Duodenal mucosa (tissue), 2 donors: ENCODE data around the gene ROR2.
A peak's percentile ranks its signal among the peaks of the same experiment; 100 is the strongest.

Experiments
- H3K27ac ChIP-seq: one replicate; pipeline ENCODE4 v1.7.0; 2013; ENCODE audit warnings: low read depth, low read length
- H3K27me3 ChIP-seq, 2 donors: one replicate each; pipeline ENCODE4 v1.7.0; 2013; ENCODE audit warnings: low read length in 2 of 2, control low read depth in 1 of 2; ENCODE audit not compliant: insufficient read depth in 2 of 2, control insufficient read depth in 1 of 2
- H3K36me3 ChIP-seq, 2 donors: one replicate each; pipeline ENCODE4 v1.7.0; 2013; ENCODE audit warnings: low read length in 2 of 2, control low read depth in 1 of 2; ENCODE audit not compliant: insufficient read depth in 2 of 2, control insufficient read depth in 1 of 2
- H3K4me1 ChIP-seq, 2 donors: one replicate each; pipeline ENCODE4 v1.7.0; 2013; ENCODE audit warnings: low read length in 2 of 2, control low read depth in 1 of 2; ENCODE audit not compliant: insufficient read depth in 2 of 2, control insufficient read depth in 1 of 2
- H3K4me3 ChIP-seq, 2 donors: one replicate each; pipeline ENCODE4 v1.7.0; 2013; ENCODE audit warnings: low read length in 2 of 2, low read depth in 1 of 2
- H3K9ac ChIP-seq, 2 donors: one replicate each; pipeline ENCODE4 v1.7.0; 2013; ENCODE audit warnings: low read length in 2 of 2, low read depth in 1 of 2
- H3K9me3 ChIP-seq, 2 donors: one replicate each; pipeline ENCODE4 v1.7.0; 2013; ENCODE audit warnings: low read length in 2 of 2, control low read depth in 1 of 2; ENCODE audit not compliant: control insufficient read depth in 1 of 2

The ROR2 gene

GRCh38 chr9:91843623-91844148 lies 106.3 kb downstream of the ROR2 start:
- Histone ChIP-seq H3K9me3 (no peaks in the 10 kb centered on the region), H3K36me3 (no peaks in the 10 kb centered on the region), H3K4me1 (peaks cover 4 to 6% of the 10 kb centered on the region in 2 donors), H3K4me3 (no peak overlapping the region), H3K27me3 (peaks cover 0 to 8% of the 10 kb centered on the region in 2 donors), H3K27ac (no peak overlapping the region), H3K9ac (no peak overlapping the region)

- H3K36me3 ChIP-seq: no peaks in the 10 kb centered on the region
- H3K9ac ChIP-seq: no peak overlapping the region
- no peak overlapping the region for H3K27ac ChIP-seq
- no peaks in the 10 kb centered on the region for H3K9me3 ChIP-seq
- H3K27me3 ChIP-seq: peaks cover 0 to 8% of the 10 kb centered on the region in 2 donors
- H3K4me1 ChIP-seq: peaks cover 6% of the 10 kb centered on the region in 2 donors
- H3K4me3 ChIP-seq: no peak overlapping the region
These were observed 106.9 kb downstream of the ROR2 start for GRCh38 chr9:91843093-91843492.

GRCh38 chr9:91842358-91843049 lies 107.5 kb downstream of the ROR2 start:
- Histone ChIP-seq H3K4me3 (no peak overlapping the region), H3K36me3 (no peaks in the 10 kb centered on the region), H3K27me3 (peaks cover 0 to 8% of the 10 kb centered on the region in 2 donors), H3K9ac (no peak overlapping the region), H3K27ac (no peak overlapping the region), H3K9me3 (no peaks in the 10 kb centered on the region), H3K4me1 (peaks cover 6 to 10% of the 10 kb centered on the region in 2 donors)

- Histone ChIP-seq H3K9me3 (no peaks in the 10 kb centered on the region), H3K9ac (no peak overlapping the region), H3K4me1 (peaks cover 6 to 10% of the 10 kb centered on the region in 2 donors), H3K27ac (no peak overlapping the region), H3K36me3 (no peaks in the 10 kb centered on the region), H3K4me3 (no peak overlapping the region), H3K27me3 (peaks cover 0 to 8% of the 10 kb centered on the region in 2 donors)
These were observed 108.4 kb downstream of the ROR2 start for GRCh38 chr9:91841591-91841990.

GRCh38 chr9:91840882-91841281 lies 109.1 kb downstream of the ROR2 start:
- no peak overlapping the region for H3K4me3 ChIP-seq
- H3K4me1 ChIP-seq: peaks cover 6 to 10% of the 10 kb centered on the region in 2 donors
- H3K27me3 ChIP-seq: peaks cover 0 to 8% of the 10 kb centered on the region in 2 donors
- no peak overlapping the region for H3K9ac ChIP-seq
- no peaks in the 10 kb centered on the region for H3K9me3 ChIP-seq
- H3K36me3 ChIP-seq: no peaks in the 10 kb centered on the region
- H3K27ac ChIP-seq: no peak overlapping the region

GRCh38 chr9:91840469-91840868 lies 109.6 kb downstream of the ROR2 start:
- H3K4me1 ChIP-seq: peaks cover 6 to 10% of the 10 kb centered on the region in 2 donors
- H3K36me3 ChIP-seq: no peaks in the 10 kb centered on the region
- H3K27me3 ChIP-seq: peaks cover 0 to 8% of the 10 kb centered on the region in 2 donors
- no peak overlapping the region for H3K27ac ChIP-seq
- H3K4me3 ChIP-seq: peak overlapping the region in 1 of 2 donors; percentile 43
- no peak overlapping the region for H3K9ac ChIP-seq
- H3K9me3 ChIP-seq: no peaks in the 10 kb centered on the region

- Histone ChIP-seq H3K36me3 (no peaks in the 10 kb centered on the region), H3K9ac (no peak overlapping the region), H3K27ac (no peak overlapping the region), H3K4me1 (peaks cover 6 to 10% of the 10 kb centered on the region in 2 donors), H3K27me3 (peaks cover 0 to 8% of the 10 kb centered on the region in 2 donors), H3K4me3 (peak overlapping the region; percentile 13 to 43), H3K9me3 (no peaks in the 10 kb centered on the region)
These were observed 110.0 kb downstream of the ROR2 start for GRCh38 chr9:91839926-91840465.

- Histone ChIP-seq H3K27ac (no peak overlapping the region), H3K27me3 (peaks cover 0 to 8% of the 10 kb centered on the region in 2 donors), H3K36me3 (no peaks in the 10 kb centered on the region), H3K4me3 (peak overlapping the region in 1 of 2 donors; percentile 6), H3K9me3 (no peaks in the 10 kb centered on the region), H3K4me1 (peaks cover 0 to 10% of the 10 kb centered on the region in 2 donors), H3K9ac (no peak overlapping the region)
These were observed 111.9 kb downstream of the ROR2 start for GRCh38 chr9:91837981-91838731.

- no peaks in the 10 kb centered on the region for H3K36me3 ChIP-seq
- peaks cover 0 to 10% of the 10 kb centered on the region in 2 donors for H3K4me1 ChIP-seq
- no peak overlapping the region for H3K9ac ChIP-seq
- no peaks in the 10 kb centered on the region for H3K9me3 ChIP-seq
- no peak overlapping the region for H3K4me3 ChIP-seq
- H3K27me3 ChIP-seq: peaks cover 0 to 8% of the 10 kb centered on the region in 2 donors
- H3K27ac ChIP-seq: no peak overlapping the region
These were observed 113.5 kb downstream of the ROR2 start for GRCh38 chr9:91836515-91836914.

- Histone ChIP-seq H3K36me3 (no peaks in the 10 kb centered on the region), H3K4me1 (peaks cover 0 to 10% of the 10 kb centered on the region in 2 donors), H3K9me3 (no peaks in the 10 kb centered on the region), H3K27me3 (peaks cover 0 to 8% of the 10 kb centered on the region in 2 donors), H3K4me3 (no peak overlapping the region), H3K27ac (no peak overlapping the region), H3K9ac (no peak overlapping the region)
These were observed 114.4 kb downstream of the ROR2 start for GRCh38 chr9:91835632-91836031.
